GM18502 (cell line): ENCODE data around the gene PLD6.

ENCODE experiments used
- ATAC-seq: cut with Tn5 transposase; IDR thresholded peaks from one replicate; pipeline ENCODE4 v1.9.1; 2021; ENCODE audit warnings: mild to moderate bottlenecking; ENCODE audit not compliant: unreplicated experiment, poor library complexity

Gene PLD6

GRCh38 chr17:17180141-17180603 is 26.0 kb downstream of the PLD6 start:
- ATAC-seq, result no peak

GRCh38 chr17:17179371-17179827 is 26.7 kb downstream of the PLD6 start:
- peak; percentile 66 for ATAC-seq

GRCh38 chr17:17177176-17177575 is 29.0 kb downstream of the PLD6 start:
- no peak for ATAC-seq

GRCh38 chr17:17176341-17176740 is 29.8 kb downstream of the PLD6 start:
- no peak for ATAC-seq

GRCh38 chr17:17175917-17176316 is 30.2 kb downstream of the PLD6 start:
- ATAC-seq, result no peak

- no peak for ATAC-seq
These were observed 30.8 kb downstream of the PLD6 start for GRCh38 chr17:17175340-17175739.

- no peak for ATAC-seq
These were observed 32.2 kb downstream of the PLD6 start for GRCh38 chr17:17173921-17174320.

GRCh38 chr17:17172990-17173389 is 33.1 kb downstream of the PLD6 start:
- ATAC-seq, result no peak

GRCh38 chr17:17172001-17172939 is 33.9 kb downstream of the PLD6 start:
- ATAC-seq, result no peak

GRCh38 chr17:17171186-17171585 is 34.9 kb downstream of the PLD6 start:
- ATAC-seq, result no peak

- no peak for ATAC-seq
These were observed 35.7 kb downstream of the PLD6 start for GRCh38 chr17:17170346-17170985.

GRCh38 chr17:17169396-17169795 is 36.7 kb downstream of the PLD6 start:
- no peak for ATAC-seq

- no peak for ATAC-seq
These were observed 37.7 kb downstream of the PLD6 start for GRCh38 chr17:17168401-17168800.

GRCh38 chr17:17167986-17168385 is 38.1 kb downstream of the PLD6 start:
- no peak for ATAC-seq

- ATAC-seq, result no peak
These were observed 38.8 kb downstream of the PLD6 start for GRCh38 chr17:17167356-17167755.

GRCh38 chr17:17166446-17166845 is 39.7 kb downstream of the PLD6 start:
- ATAC-seq, result no peak

- ATAC-seq, result no peak
These were observed 40.3 kb downstream of the PLD6 start for GRCh38 chr17:17165666-17166308.

GRCh38 chr17:17164676-17165075 is 41.5 kb downstream of the PLD6 start:
- ATAC-seq, result no peak

- ATAC-seq, result no peak
These were observed 42.0 kb downstream of the PLD6 start for GRCh38 chr17:17164156-17164555.

GRCh38 chr17:17161759-17162158 is 44.4 kb downstream of the PLD6 start:
- ATAC-seq, result no peak

GRCh38 chr17:17161121-17161520 is 45.0 kb downstream of the PLD6 start:
- no peak for ATAC-seq
